Activated CD8-positive, alpha-beta T cell treated with anti-CD3 and anti-CD28 coated beads, Interleukin-2, amount 10 ng/mL, durations not matched to agents 7 days and 5 days (primary cell): ENCODE data around the gene PKN2. TPM values are rescaled to one million over a fixed set of nuclear protein-coding genes. Genes with fewer than 3 reads are reported as not detected.

Experiments
- ATAC-seq: fragments of 150-1000 bp; cut with Tn5 transposase; one replicate; pipeline ENCODE4 v1.10.0; 2021; ENCODE audit warnings: moderate library complexity
- CTCF ChIA-PET: fragments of 350-600 bp; sonication (Branson Sonifier 250); formaldehyde crosslinking; loops from one replicate; lab custom pipeline; 2021; ENCODE audit warnings: antibody characterized with exemption; lab: Charles Lee
- POLR2A ChIA-PET: fragments of 350-600 bp; sonication (Branson Sonifier 250); formaldehyde crosslinking; loops from one replicate; lab custom pipeline; 2021; ENCODE audit warnings: antibody characterized with exemption; lab: Charles Lee
- DNase-seq: peaks from one replicate; pipeline ENCODE4 v3.0.0-alpha.2; 2020
- H3K27ac Mint-ChIP-seq: one replicate; pipeline ENCODE4 v1.8.0; 2021; ENCODE audit warnings: mild to moderate bottlenecking, mixed read lengths
- H3K27me3 Mint-ChIP-seq: one replicate; pipeline ENCODE4 v1.8.0; 2021; ENCODE audit warnings: low read depth, mixed read lengths
- H3K36me3 Mint-ChIP-seq: one replicate; pipeline ENCODE4 v1.8.0; 2021; ENCODE audit warnings: low read depth, mixed read lengths
- H3K4me1 Mint-ChIP-seq: one replicate; pipeline ENCODE4 v1.8.0; 2021; ENCODE audit warnings: low read depth, mixed read lengths
- H3K4me3 Mint-ChIP-seq: one replicate; pipeline ENCODE4 v1.8.0; 2021; ENCODE audit warnings: mild to moderate bottlenecking, mixed read lengths
- H3K9me3 Mint-ChIP-seq: one replicate; pipeline ENCODE4 v1.8.0; 2022; ENCODE audit warnings: mixed read lengths; ENCODE audit not compliant: insufficient read depth
- total RNA-seq, 2 experiments: library from RNA; stranded (reverse); gene quantifications; one replicate each; pipeline ENCODE4 v1.2.3, GENCODE V29; 2021

Gene PKN2
- total RNA-seq, 2 experiments from 2014 or later, result 23.6 to 24.4 TPM

GRCh38 chr1:88735909-88736308, 51.8 kb downstream of the PKN2 start:
- CTCF ChIA-PET, result interaction anchor here (0.6 to 2.5 kb wide), 11 partner anchors 9 to 739 kb away, joined by 3 to 10 read pairs (median 4); no protein-coding TSS in a partner anchor
- H3K27me3 Mint-ChIP-seq, result no peaks in the 10 kb centered on the region
- H3K36me3 Mint-ChIP-seq, result peaks cover 27% of the 10 kb centered on the region
- peaks cover 23% of the 10 kb centered on the region for H3K9me3 Mint-ChIP-seq
- POLR2A ChIA-PET, result interaction anchor here (0.6 to 0.9 kb wide), 2 partner anchors 52 to 1341 kb away, joined by 3 read pairs; partner anchors contain the start of gene PKN2
- DNase-seq (no peak), ATAC-seq (no peak)
- no peak overlapping the region for H3K27ac Mint-ChIP-seq
- no peak overlapping the region for H3K4me3 Mint-ChIP-seq
- H3K4me1 Mint-ChIP-seq, result peaks cover 7% of the 10 kb centered on the region

GRCh38 chr1:88736633-88737248, 52.7 kb downstream of the PKN2 start:
- ATAC-seq (peak; percentile 51), DNase-seq (peak; percentile 44)
- Mint-ChIP-seq H3K4me3 (no peak overlapping the region), H3K9me3 (peaks cover 23% of the 10 kb centered on the region), H3K36me3 (peaks cover 28% of the 10 kb centered on the region), H3K4me1 (peaks cover 7% of the 10 kb centered on the region), H3K27me3 (no peaks in the 10 kb centered on the region), H3K27ac (no peak overlapping the region)
- ChIA-PET CTCF (interaction anchor here (0.8 to 2.5 kb wide), 8 partner anchors 9 to 141 kb away, joined by 3 to 10 read pairs (median 5); no protein-coding TSS in a partner anchor), POLR2A (no interaction called here)

- Mint-ChIP-seq H3K27ac (no peak overlapping the region), H3K4me1 (peaks cover 7% of the 10 kb centered on the region), H3K4me3 (no peak overlapping the region), H3K9me3 (peaks cover 23% of the 10 kb centered on the region), H3K36me3 (peaks cover 31% of the 10 kb centered on the region), H3K27me3 (no peaks in the 10 kb centered on the region)
- CTCF ChIA-PET, result interaction anchor here (0.7 to 2.5 kb wide), 2 partner anchors 36 to 40 kb away, joined by 3 to 6 read pairs; no protein-coding TSS in a partner anchor
- DNase-seq (no peak), ATAC-seq (no peak)
- POLR2A ChIA-PET, result no interaction called here
Measured at GRCh38 chr1:88737338-88737927, 53.4 kb downstream of the PKN2 start.

GRCh38 chr1:88740784-88741183, 56.7 kb downstream of the PKN2 start:
- no peak for DNase-seq
- Mint-ChIP-seq H3K36me3 (peaks cover 35% of the 10 kb centered on the region), H3K27ac (no peak overlapping the region), H3K9me3 (peaks cover 5% of the 10 kb centered on the region), H3K27me3 (no peaks in the 10 kb centered on the region), H3K4me1 (peaks cover 7% of the 10 kb centered on the region), H3K4me3 (no peak overlapping the region)
- ATAC-seq, result no peak
- ChIA-PET CTCF (interaction anchor here (1.0 kb wide), 1 partner anchor 57 kb away, joined by 3 read pairs; no protein-coding TSS in a partner anchor), POLR2A (no interaction called here)

GRCh38 chr1:88741413-88741812, 57.3 kb downstream of the PKN2 start:
- H3K36me3 Mint-ChIP-seq, result peaks cover 31% of the 10 kb centered on the region
- no peaks in the 10 kb centered on the region for H3K27me3 Mint-ChIP-seq
- H3K4me3 Mint-ChIP-seq, result no peak overlapping the region
- ATAC-seq (no peak), DNase-seq (no peak)
- no peak overlapping the region for H3K27ac Mint-ChIP-seq
- ChIA-PET CTCF (interaction anchor here (1.0 kb wide), 1 partner anchor 58 kb away, joined by 3 read pairs; no protein-coding TSS in a partner anchor), POLR2A (no interaction called here)
- no peaks in the 10 kb centered on the region for H3K9me3 Mint-ChIP-seq
- H3K4me1 Mint-ChIP-seq, result peaks cover 7% of the 10 kb centered on the region

- H3K27ac Mint-ChIP-seq, result no peak overlapping the region
- no peak for DNase-seq
- no peaks in the 10 kb centered on the region for H3K9me3 Mint-ChIP-seq
- peaks cover 7% of the 10 kb centered on the region for H3K4me1 Mint-ChIP-seq
- POLR2A ChIA-PET, result no interaction called here
- H3K27me3 Mint-ChIP-seq, result no peaks in the 10 kb centered on the region
- H3K4me3 Mint-ChIP-seq, result no peak overlapping the region
- CTCF ChIA-PET, result no interaction called here
- no peak for ATAC-seq
- H3K36me3 Mint-ChIP-seq, result peaks cover 28% of the 10 kb centered on the region
Measured at GRCh38 chr1:88742531-88742930, 58.5 kb downstream of the PKN2 start.

GRCh38 chr1:88744142-88744541, 60.1 kb downstream of the PKN2 start:
- no peaks in the 10 kb centered on the region for H3K4me1 Mint-ChIP-seq
- H3K27me3 Mint-ChIP-seq, result no peaks in the 10 kb centered on the region
- ChIA-PET CTCF (interaction anchor here (1.3 to 2.0 kb wide), 2 partner anchors 8 to 87 kb away, joined by 3 to 10 read pairs; no protein-coding TSS in a partner anchor), POLR2A (no interaction called here)
- DNase-seq (no peak), ATAC-seq (no peak)
- no peak overlapping the region for H3K4me3 Mint-ChIP-seq
- no peaks in the 10 kb centered on the region for H3K9me3 Mint-ChIP-seq
- no peak overlapping the region for H3K27ac Mint-ChIP-seq
- peaks cover 26% of the 10 kb centered on the region for H3K36me3 Mint-ChIP-seq

- POLR2A ChIA-PET, result no interaction called here
- DNase-seq (no peak), ATAC-seq (no peak)
- H3K4me1 Mint-ChIP-seq, result no peaks in the 10 kb centered on the region
- H3K27ac Mint-ChIP-seq, result no peak overlapping the region
- peaks cover 24% of the 10 kb centered on the region for H3K36me3 Mint-ChIP-seq
- CTCF ChIA-PET, result interaction anchor here (1.2 kb wide), 1 partner anchor 11 kb away, joined by 3 read pairs; no protein-coding TSS in a partner anchor
- H3K27me3 Mint-ChIP-seq, result no peaks in the 10 kb centered on the region
- H3K9me3 Mint-ChIP-seq, result no peaks in the 10 kb centered on the region
- H3K4me3 Mint-ChIP-seq, result no peak overlapping the region
Measured at GRCh38 chr1:88746916-88747315, 62.8 kb downstream of the PKN2 start.

- Mint-ChIP-seq H3K36me3 (peaks cover 18% of the 10 kb centered on the region), H3K4me3 (no peak overlapping the region), H3K9me3 (no peaks in the 10 kb centered on the region), H3K4me1 (no peaks in the 10 kb centered on the region), H3K27me3 (no peaks in the 10 kb centered on the region), H3K27ac (no peak overlapping the region)
- POLR2A ChIA-PET, result no interaction called here
- DNase-seq, result no peak
- no peak for ATAC-seq
- CTCF ChIA-PET, result no interaction called here
Measured at GRCh38 chr1:88751714-88752113, 67.6 kb downstream of the PKN2 start.

GRCh38 chr1:88753506-88753905, 69.4 kb downstream of the PKN2 start:
- Mint-ChIP-seq H3K4me3 (no peak overlapping the region), H3K27me3 (no peaks in the 10 kb centered on the region), H3K9me3 (no peaks in the 10 kb centered on the region), H3K36me3 (peaks cover 20% of the 10 kb centered on the region), H3K4me1 (no peaks in the 10 kb centered on the region), H3K27ac (no peak overlapping the region)
- ChIA-PET POLR2A (no interaction called here), CTCF (no interaction called here)
- no peak for DNase-seq
- no peak for ATAC-seq

GRCh38 chr1:88763649-88764406, 79.8 kb downstream of the PKN2 start:
- POLR2A ChIA-PET, result no interaction called here
- no peak for ATAC-seq
- H3K36me3 Mint-ChIP-seq, result peaks cover 11% of the 10 kb centered on the region
- no peak overlapping the region for H3K27ac Mint-ChIP-seq
- no peak overlapping the region for H3K4me3 Mint-ChIP-seq
- H3K9me3 Mint-ChIP-seq, result no peaks in the 10 kb centered on the region
- H3K27me3 Mint-ChIP-seq, result no peaks in the 10 kb centered on the region
- DNase-seq, result no peak
- no peaks in the 10 kb centered on the region for H3K4me1 Mint-ChIP-seq
- CTCF ChIA-PET, result no interaction called here
